K562 (cell line): ENCODE measurements around the gene KCNJ5. TPM values are rescaled to one million over a fixed set of nuclear protein-coding genes. Genes with fewer than 3 reads are reported as not detected.

Source experiments
- ATAC-seq: fragments of 200-7000 bp; cut with Tn5 transposase; 3 replicates; pipeline ENCODE4 v1.9.1; 2020; ENCODE audit warnings: moderate library complexity
- BruUV-seq: library from RNA; stranded (reverse); fragments of 400-500 nt; replicated peaks from 2 replicates; lab custom pipeline; 2021; lab: Mats Ljungman, UMichigan
- CTCF ChIA-PET: fragments of 300-600 bp; formaldehyde crosslinking; extraction: SDS; loops from one replicate; lab custom pipeline; 2021; ENCODE audit warnings: low intra/inter-chr PET ratio; lab: Yijun Ruan, JAX
- POLR2A ChIA-PET: fragments of 300-600, 350-650 bp; sonication (Branson Sonifier 250); formaldehyde crosslinking; extraction: SDS; loops from one replicate; lab custom pipeline; 2021; ENCODE audit warnings: antibody characterized with exemption, inconsistent platforms; lab: Yijun Ruan, JAX
- DNase-seq, 4 experiments: peaks; one replicate each; pipeline versions ENCODE4 v3.0.0 to v3.0.0-alpha.2; 2011 to 2018; ENCODE audit warnings: low spot score in 3 of 4, mixed read lengths in 3 of 4; ENCODE audit errors: extremely low read depth in 1 of 4
- FAIRE-seq: peaks from 2 replicates; lab custom pipeline; 2011; peaks lifted over from hg19 to GRCh38; lab: Jason Lieb, UNC
- H2AFZ ChIP-seq: 2 replicates; pipeline ENCODE4 v1.6.0; 2011; ENCODE audit warnings: low read depth, low read length, control low read depth, inconsistent platforms
- H3K27ac ChIP-seq: fragments of 200-600 bp; 3 replicates; pipeline ENCODE4 v1.8.0; 2011; ENCODE audit warnings: low read depth, mild to moderate bottlenecking, control low read depth, inconsistent platforms, low read length, moderate library complexity, mixed read lengths; ENCODE audit errors: extremely low read depth
- H3K27me3 ChIP-seq, 2 experiments: fragments of 300-600 bp in 1 of 2; 2 replicates in 1 of 2; 3 replicates in 1 of 2; pipeline versions ENCODE4 v1.6.0 to v1.8.0; 2011; ENCODE audit warnings: inconsistent platforms in 2 of 2, low read length in 2 of 2, mild to moderate bottlenecking in 1 of 2, mixed read lengths in 1 of 2, moderate library complexity in 1 of 2; ENCODE audit not compliant: control insufficient read depth in 2 of 2, insufficient read depth in 2 of 2
- H3K36me3 ChIP-seq: fragments of 300-600 bp; 3 replicates; pipeline ENCODE4 v1.8.0; 2011; ENCODE audit warnings: mild to moderate bottlenecking, low read length, inconsistent platforms; ENCODE audit not compliant: control insufficient read depth, insufficient read depth
- H3K4me1 ChIP-seq, 2 experiments: fragments of 200-600 bp in 1 of 2; replicated peaks in 1 of 2; 2 replicates in 1 of 2; 3 replicates in 1 of 2; pipeline versions ENCODE4 v1.5.1 to v1.8.0; 2011; ENCODE audit warnings: inconsistent platforms in 2 of 2, low read length in 2 of 2, mild to moderate bottlenecking in 1 of 2, mixed read lengths in 1 of 2, moderate library complexity in 1 of 2; ENCODE audit not compliant: control insufficient read depth in 2 of 2, insufficient read depth in 2 of 2
- H3K4me2 ChIP-seq: 2 replicates; pipeline ENCODE4 v1.6.1; 2011; ENCODE audit warnings: low read length, control low read depth, inconsistent platforms, mixed read lengths; ENCODE audit not compliant: insufficient read depth
- H3K4me3 ChIP-seq: fragments of 200-600 bp; sonication (generic), shearing (Covaris generic); 2 replicates; pipeline ENCODE4 v1.5.1; 2016; ENCODE audit warnings: control low read depth, inconsistent platforms
- H3K79me2 ChIP-seq: fragments of 200-600 bp; 3 replicates; pipeline ENCODE4 v1.8.0; 2011; ENCODE audit warnings: low read length, inconsistent platforms; ENCODE audit not compliant: control insufficient read depth, insufficient read depth
- H3K9ac ChIP-seq, 2 experiments: 2 replicates each; pipeline versions ENCODE4 v1.6.0 to v1.6.1; 2011; ENCODE audit warnings: low read depth in 2 of 2, low read length in 2 of 2, control low read depth in 1 of 2, inconsistent platforms in 1 of 2, mild to moderate bottlenecking in 1 of 2, mixed read lengths in 1 of 2; ENCODE audit not compliant: insufficient read depth in 1 of 2
- H3K9me1 ChIP-seq: one replicate; pipeline ENCODE4 v1.6.0; 2011; ENCODE audit warnings: inconsistent platforms, mild to moderate bottlenecking, low read length, moderate library complexity; ENCODE audit not compliant: control insufficient read depth, insufficient read depth
- H3K9me3 ChIP-seq: replicated peaks from 2 replicates; pipeline ENCODE4 v1.5.1; 2011; ENCODE audit warnings: low read depth, low read length, inconsistent platforms; ENCODE audit not compliant: control insufficient read depth, insufficient read depth
- H4K20me1 ChIP-seq: replicated peaks from 2 replicates; pipeline ENCODE4 v1.6.1; 2011; ENCODE audit warnings: low read length, inconsistent platforms, mixed read lengths; ENCODE audit not compliant: control insufficient read depth, insufficient read depth
- ETS1 ChIP-seq: conservative IDR thresholded peaks from 2 replicates; pipeline ENCODE4 v1.6.1; 2011; ENCODE audit warnings: low read depth, mild to moderate bottlenecking, low read length; ENCODE audit not compliant: control insufficient read depth
- ETV6 ChIP-seq, 3 experiments: fragments of 150-350 bp in 1 of 3; sonication (generic) in 1 of 3; formaldehyde crosslinking in 1 of 3; IDR thresholded peaks; 2 replicates each; pipeline versions ENCODE4 v1.6.1 to v1.8.0; 2014 to 2022; ENCODE audit warnings: borderline replicate concordance in 2 of 3, low read depth in 2 of 3, antibody characterized with exemption in 1 of 3, low read length in 1 of 3, mild to moderate bottlenecking in 1 of 3, missing genetic modification reagents in 1 of 3
- KAT2B ChIP-seq: IDR thresholded peaks from one replicate; pipeline ENCODE4 v1.6.1; 2012; ENCODE audit warnings: low read depth, mild to moderate bottlenecking, control low read depth, inconsistent platforms, low read length, moderate library complexity
- RBM39 ChIP-seq: fragments of 200-400 bp; formaldehyde crosslinking; optimal IDR thresholded peaks from 2 replicates; pipeline ENCODE3; 2018; ENCODE audit warnings: low read depth, low read length
- RERE ChIP-seq: sonication (generic); formaldehyde crosslinking; IDR thresholded peaks from 2 replicates; pipeline ENCODE4 v1.8.0; 2023; ENCODE audit warnings: missing genetic modification reagents, mild to moderate bottlenecking, borderline replicate concordance
- SIN3B ChIP-seq: fragments of 450-650 bp; IDR thresholded peaks from 2 replicates; pipeline ENCODE4 v1.6.1; 2017; ENCODE audit warnings: low read depth, mild to moderate bottlenecking, moderate library complexity
- SLC30A9 ChIP-seq: fragments of 250-450 bp; sonication (Bioruptor Pico); IDR thresholded peaks from 2 replicates; pipeline ENCODE4 v1.8.0; 2022; ENCODE audit warnings: mild to moderate bottlenecking, moderate library complexity
- STAT5A ChIP-seq: IDR thresholded peaks from 2 replicates; pipeline ENCODE4 v1.6.1; 2012; ENCODE audit warnings: low read length, inconsistent platforms, borderline replicate concordance
- ZFPM2 ChIP-seq: fragments of 250-450 bp; sonication (Bioruptor Pico); IDR thresholded peaks from 2 replicates; pipeline ENCODE4 v1.5.1; 2022; ENCODE audit warnings: mild to moderate bottlenecking
- ZNF431 ChIP-seq: sonication (generic); formaldehyde crosslinking; IDR thresholded peaks from 2 replicates; pipeline ENCODE4 v1.8.0; 2022; ENCODE audit warnings: mild to moderate bottlenecking, missing genetic modification reagents
- ZNF77 ChIP-seq: fragments of 250-450 bp; sonication (Bioruptor Pico); IDR thresholded peaks from 2 replicates; pipeline ENCODE4 v1.5.0; 2020
- WGBS: fragments of 100-300 bp; shearing (Covaris generic); methylation state at CpG from one replicate; pipeline ENCODE4 v1.1.6; 2016; ENCODE audit warnings: low coverage, mixed read lengths; ENCODE audit not compliant: insufficient coverage; ENCODE audit errors: missing lambda C conversion rate; 5-methylcytosine and 5-hydroxymethylcytosine counted together
- in situ Hi-C: fragments of 300-500 bp; cut with MboI; formaldehyde crosslinking; loops from 4 replicates; pipeline ENCODE4 v1.15.0; 2018; ENCODE audit warnings: inconsistent platforms, mixed read lengths
- intact Hi-C: fragments of 100-400 bp; cut with micrococcal nuclease; formaldehyde crosslinking; loops from 2 replicates; pipeline ENCODE4 v1.14.2; 2022
- polyA plus RNA-seq, 8 experiments: library from polyadenylated mRNA; depleted of rRNA in 4 of 8; stranded (reverse) in 5 of 8; unstranded in 3 of 8; fragments of >200 nt; fragmentation: Nextera tagmentation in 2 of 8; fragmentation: Illumina TruSeq in 1 of 8; extraction: Ambion mirVana in 2 of 8; extraction: Trizol in 1 of 8; gene quantifications; 2 replicates each; pipeline versions ENCODE4 v1.2.1 to v1.2.3, GENCODE V29; 2011 to 2014; ENCODE audit warnings: inconsistent platforms in 1 of 8, missing spikeins in 1 of 8
- total RNA-seq, 7 experiments: library from RNA; depleted of rRNA in 6 of 7; stranded (reverse); fragments of >200 nt in 6 of 7; fragmentation: Illumina TruSeq in 2 of 7; extraction: Trizol in 2 of 7; gene quantifications; 2 replicates each; pipeline versions ENCODE4 v1.2.1 to v1.2.3, GENCODE V29; 2011 to 2021; ENCODE audit warnings: low replicate concordance in 1 of 7

Gene KCNJ5
- total and polyA plus RNA-seq, 9 of the 15 experiments (the other 6 are each of a cell fraction or from before 2014, with no cell fraction given) = 0.04 TPM; not detected in 8

- intact Hi-C loops = no loop called here
Observed at GRCh38 chr11:128909438-128910125, 18.4 kb downstream of the KCNJ5 start.

More at GRCh38 chr11:128909438-128910125, 18.4 kb downstream of the KCNJ5 start:
- Histone ChIP-seq H3K9me3 (no peaks in the 10 kb centered on the region), H3K4me1 (0 out of 5 replicates have a peak, but pooled peaks cover 0 to 4% of the 10 kb centered on the region in 2 experiments), H3K9me1 (no peaks in the 10 kb centered on the region), H3K27me3 (peaks cover 0 to 12% of the 10 kb centered on the region in 2 experiments; a peak in 3 of 5 replicates), H4K20me1 (no peaks in the 10 kb centered on the region; the same call in 1 of the 2 replicates), H3K36me3 (no peaks in the 10 kb centered on the region), H3K79me2 (no peaks in the 10 kb centered on the region), H3K4me3 (no peak overlapping the region), H3K27ac (no peak overlapping the region), H3K4me2 (no peak overlapping the region), H3K9ac (no peak overlapping the region), H2AFZ (no peak overlapping the region)
- 2% methylated on average over 8 of the region's 8 CpGs for WGBS
- ATAC-seq = no peak
- no TSS peak for BruUV-seq
- POLR2A ChIA-PET = no interaction called here
- in situ Hi-C loops = no loop called here
- FAIRE-seq = no peak
- CTCF ChIA-PET = no interaction called here
- DNase-seq = no peak
- TF ChIP-seq ZNF431 (CRISPR knock-in tag) (no peak), ETS1 (no peak), STAT5A (no peak), ZFPM2 (CRISPR knock-in tag) (no peak), RERE (no peak), SIN3B (no peak), KAT2B (no peak), RBM39 (no peak), ETV6 (IDR thresholded peaks at IDR 0.05; ENCODE audit: borderline replicate concordance in 1 of 2, low read depth in 2 of 2, low read length in 1 of 2) (no peak), ETV6 (CRISPR knock-in tag; IDR thresholded peaks at IDR 0.05; ENCODE audit: borderline replicate concordance) (no peak), SLC30A9 (CRISPR knock-in tag) (no peak), ZNF77 (CRISPR knock-in tag) (no peak)
